CD4-positive, alpha-beta T cell treated with Interleukin-10 for 1 hour (primary cell): Measurements from ENCODE around the gene URB2.
"Not testable (repeated sequence)": the region's sequence is repeated elsewhere in the genome, so short reads cannot be mapped to it uniquely, and the experiment has no call there.

Experiments
- DNase-seq: peaks from one replicate; pipeline ENCODE4 v3.0.0-alpha.2; 2020

The URB2 gene

DNA sequence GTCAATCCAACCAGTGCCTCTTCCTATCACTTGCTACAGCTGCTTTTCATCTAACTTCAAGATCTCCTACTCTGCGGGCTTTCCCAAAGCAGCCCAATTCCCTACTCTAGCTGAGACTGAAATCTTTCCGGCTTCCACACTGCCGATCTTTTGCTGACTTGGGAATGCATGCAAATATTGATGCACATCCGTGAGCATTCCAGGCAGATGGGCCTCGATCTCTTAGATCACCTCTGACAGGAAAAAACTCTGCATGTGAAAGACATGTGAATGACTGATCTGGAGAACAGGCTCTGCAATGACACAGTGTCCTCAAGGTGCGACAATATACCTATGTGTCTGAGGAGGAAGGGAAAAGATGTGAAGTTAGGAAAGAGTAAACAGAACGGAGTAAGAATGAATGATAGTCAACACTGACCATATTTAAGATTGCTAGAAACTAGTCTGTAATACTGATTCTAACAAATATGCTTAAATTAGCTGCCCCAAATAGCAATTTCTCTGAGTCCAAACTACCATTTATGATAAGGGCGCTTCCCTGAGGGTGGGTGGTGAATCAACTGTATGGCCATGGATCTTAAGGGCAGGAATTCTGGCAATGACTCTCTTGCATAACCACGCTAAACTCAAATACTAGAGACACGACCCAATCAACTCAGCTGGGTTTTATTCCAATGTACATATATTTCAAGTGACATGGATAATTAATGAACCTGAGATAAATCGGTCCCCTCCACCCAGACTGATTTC, 8.5 kb upstream of the URB2 start:
- no peak for DNase-seq

DNA sequence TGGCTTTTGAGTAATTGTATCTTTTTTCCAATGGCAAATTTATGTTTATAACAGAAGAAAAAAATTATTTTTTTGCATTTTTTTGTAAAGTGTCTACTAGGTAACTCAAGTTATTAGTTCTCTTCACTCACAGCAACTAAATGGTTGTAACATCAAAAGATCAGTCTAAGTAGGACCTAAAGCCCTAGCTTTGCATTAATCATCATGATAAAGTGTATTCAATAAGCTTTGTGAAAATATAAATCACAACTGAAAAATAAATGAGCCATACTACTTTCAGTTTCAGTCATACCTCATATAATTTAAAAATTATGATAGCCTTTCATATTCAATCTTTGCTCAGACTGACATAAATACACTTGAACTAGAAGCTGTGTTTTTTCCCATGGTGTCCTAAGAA, 7.0 kb upstream of the URB2 start:
- DNase-seq: no peak

DNA sequence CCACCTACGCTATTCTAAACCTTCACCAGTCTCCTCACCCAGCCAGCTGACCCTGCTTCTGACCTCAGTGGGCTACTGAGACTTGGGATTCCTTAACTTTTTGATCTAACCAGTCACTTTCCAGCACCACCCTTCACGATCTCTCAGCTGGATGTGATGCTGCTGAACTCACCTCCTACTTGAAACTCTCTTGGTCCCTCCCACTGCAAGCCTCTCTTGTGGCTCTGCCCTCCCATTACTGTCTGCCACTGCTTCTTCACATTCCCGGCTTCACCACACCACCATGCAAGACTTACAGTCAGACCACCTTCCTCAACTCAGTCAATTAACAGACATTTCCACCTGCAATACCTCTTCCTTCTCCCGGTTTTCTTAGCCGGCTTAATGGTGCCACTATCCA, 6.4 kb upstream of the URB2 start:
- DNase-seq: no peak

DNA sequence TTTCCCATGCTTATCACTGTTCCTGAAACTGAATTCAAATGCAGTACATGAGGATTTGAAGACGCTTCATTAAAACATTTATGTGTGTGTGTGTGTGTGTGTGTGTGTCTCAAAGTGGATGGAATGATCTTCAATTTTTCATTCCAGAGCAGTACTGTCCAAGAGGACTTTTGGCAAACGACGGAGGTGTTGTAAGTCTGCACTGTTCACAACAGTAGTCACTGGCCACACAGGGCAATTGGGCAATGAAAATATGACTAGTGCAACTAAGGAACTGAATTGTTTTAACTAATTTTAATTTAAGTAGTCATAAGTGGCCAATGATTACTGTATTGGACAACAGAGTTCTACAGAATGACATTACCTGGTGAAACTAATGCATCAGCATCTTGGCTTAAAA, 5.2 kb upstream of the URB2 start:
- no peak for DNase-seq

DNA sequence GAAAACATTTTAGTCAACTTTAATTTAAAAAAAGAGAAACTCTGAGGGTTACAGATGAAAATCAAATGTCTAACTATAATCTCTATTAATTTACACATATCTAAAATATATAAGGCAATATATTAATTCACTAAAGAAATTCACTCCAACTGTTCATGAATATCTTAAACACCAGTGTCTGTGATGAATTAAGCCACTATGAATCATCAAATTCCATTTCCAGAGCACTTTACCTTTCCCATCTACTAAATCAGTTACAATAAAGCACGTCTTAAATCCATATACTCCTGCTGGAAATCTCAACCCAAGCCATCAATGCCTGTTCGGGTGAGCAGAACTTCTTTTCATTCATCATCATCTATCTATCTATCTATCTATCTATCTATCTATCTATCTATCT, 4.4 kb upstream of the URB2 start:
- no peak for DNase-seq

- not testable (repeated sequence) for DNase-seq
Measured at GRCh38 chr1:229622641-229623120, 3.4 kb upstream of the URB2 start.

GRCh38 chr1:229623225-229623624, 2.8 kb upstream of the URB2 start:
- no peak for DNase-seq

DNA sequence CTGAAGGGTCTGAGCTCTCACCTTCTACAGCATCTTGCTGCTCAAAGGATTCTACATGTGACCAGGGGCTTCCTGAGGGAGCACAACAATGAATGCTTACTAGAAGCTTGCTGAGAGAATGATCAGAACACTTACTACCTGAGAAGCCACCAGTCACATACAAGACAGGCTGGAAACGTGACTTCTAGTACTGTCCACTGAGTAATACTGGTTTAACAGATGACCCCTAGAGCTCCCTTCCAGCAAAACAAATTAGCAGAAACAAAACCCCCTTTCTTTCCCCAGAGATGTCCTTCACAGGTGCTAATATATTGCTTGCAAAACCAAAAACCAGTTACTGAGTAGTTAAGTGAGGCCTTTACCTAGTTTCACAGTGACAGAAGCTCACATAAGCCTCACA, 2.2 kb upstream of the URB2 start:
- no peak for DNase-seq

GRCh38 chr1:229624521-229625070, 1.5 kb upstream of the URB2 start:
- no peak for DNase-seq

GRCh38 chr1:229625071-229625914, 754 bp upstream of the URB2 start:
- DNase-seq: no peak

- DNase-seq: no peak
Measured at GRCh38 chr1:229627003-229627402, 956 bp downstream of the URB2 start.

GRCh38 chr1:229629261-229629660, 3.2 kb downstream of the URB2 start:
- DNase-seq: no peak

DNA sequence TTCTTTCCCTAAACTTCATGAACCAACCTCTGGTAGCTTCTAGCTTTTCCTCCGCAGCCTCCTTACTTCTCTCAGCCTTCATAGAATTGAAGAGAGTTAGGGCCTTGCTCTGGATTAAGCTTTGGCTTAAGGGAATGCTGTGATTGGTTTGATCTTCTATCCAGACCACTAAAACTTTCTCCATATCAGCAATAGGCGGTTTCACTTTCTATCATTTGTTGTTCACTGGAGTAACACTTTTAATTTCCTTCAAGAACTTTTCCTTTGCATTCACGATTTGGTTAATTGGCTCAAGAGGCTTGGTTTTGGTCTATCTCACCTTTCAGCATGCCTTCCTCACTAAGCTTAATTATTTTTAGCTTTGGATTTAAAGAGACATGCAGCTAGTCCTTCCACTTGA, 5.1 kb downstream of the URB2 start:
- no peak for DNase-seq

- DNase-seq: no peak
Measured at GRCh38 chr1:229631966-229632365, 5.9 kb downstream of the URB2 start.

- DNase-seq: no peak
Measured at GRCh38 chr1:229636042-229636441, 10.0 kb downstream of the URB2 start.

GRCh38 chr1:229637746-229638145, 11.7 kb downstream of the URB2 start:
- no peak for DNase-seq

GRCh38 chr1:229640455-229640854, 14.4 kb downstream of the URB2 start:
- DNase-seq: no peak

- DNase-seq: no peak
Measured at GRCh38 chr1:229641306-229641705, 15.3 kb downstream of the URB2 start.

GRCh38 chr1:229642376-229642775, 16.3 kb downstream of the URB2 start:
- DNase-seq: no peak

DNA sequence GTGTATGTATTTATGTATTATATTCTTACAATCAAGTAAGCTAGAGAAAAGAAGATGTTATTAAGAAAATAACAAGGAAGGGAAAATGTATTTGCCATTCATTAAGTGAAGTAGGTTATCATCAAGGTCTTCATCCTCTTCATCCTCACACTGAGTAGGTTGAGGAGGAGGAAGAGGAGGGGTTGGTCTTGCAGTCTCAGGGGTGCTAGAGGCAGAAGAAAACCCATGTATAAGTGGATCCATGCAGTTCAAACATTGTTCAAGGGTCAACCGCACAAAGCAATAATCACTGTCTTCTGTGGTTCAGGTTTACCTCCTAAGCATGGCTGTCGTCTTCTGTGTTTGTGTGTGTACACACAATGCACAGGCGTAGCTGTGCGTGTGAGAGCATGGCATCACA, 16.9 kb downstream of the URB2 start:
- no peak for DNase-seq

DNA sequence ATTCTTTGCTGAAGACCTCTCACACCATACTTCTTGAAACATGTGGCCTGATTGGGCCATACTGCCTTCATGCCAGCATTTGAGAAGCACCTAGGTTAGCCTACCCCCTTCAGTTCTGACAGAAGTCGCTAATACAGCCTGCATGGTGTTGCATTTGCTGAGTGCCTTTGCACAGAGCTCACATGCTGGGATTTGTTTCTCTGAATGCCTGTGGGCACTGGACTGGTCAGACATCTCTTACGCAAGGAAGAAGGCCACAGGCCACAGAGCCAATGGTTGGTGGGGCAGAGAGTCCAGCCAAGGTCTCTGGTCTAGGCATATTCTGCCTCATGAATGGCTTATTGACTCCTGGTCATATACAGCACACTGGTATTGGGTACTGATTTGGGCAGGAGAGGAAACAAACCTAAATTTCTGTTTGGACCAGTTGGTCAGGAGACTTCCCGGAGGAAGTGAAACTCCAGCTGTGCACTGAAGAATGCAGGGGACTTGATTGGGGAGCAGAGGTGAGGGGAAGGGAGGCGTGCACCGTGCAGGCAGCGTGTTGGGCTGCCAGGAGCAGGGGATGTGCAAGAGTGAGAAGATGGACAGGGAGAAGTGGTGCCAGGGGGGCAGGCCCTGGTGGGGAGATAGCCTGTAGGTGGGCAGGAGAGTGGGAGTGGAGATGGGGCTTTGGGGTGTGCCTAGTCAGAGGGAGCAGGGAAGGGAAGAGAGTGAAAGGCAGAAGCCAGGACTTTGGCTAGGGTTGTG, 18.1 kb downstream of the URB2 start:
- DNase-seq: no peak

DNA sequence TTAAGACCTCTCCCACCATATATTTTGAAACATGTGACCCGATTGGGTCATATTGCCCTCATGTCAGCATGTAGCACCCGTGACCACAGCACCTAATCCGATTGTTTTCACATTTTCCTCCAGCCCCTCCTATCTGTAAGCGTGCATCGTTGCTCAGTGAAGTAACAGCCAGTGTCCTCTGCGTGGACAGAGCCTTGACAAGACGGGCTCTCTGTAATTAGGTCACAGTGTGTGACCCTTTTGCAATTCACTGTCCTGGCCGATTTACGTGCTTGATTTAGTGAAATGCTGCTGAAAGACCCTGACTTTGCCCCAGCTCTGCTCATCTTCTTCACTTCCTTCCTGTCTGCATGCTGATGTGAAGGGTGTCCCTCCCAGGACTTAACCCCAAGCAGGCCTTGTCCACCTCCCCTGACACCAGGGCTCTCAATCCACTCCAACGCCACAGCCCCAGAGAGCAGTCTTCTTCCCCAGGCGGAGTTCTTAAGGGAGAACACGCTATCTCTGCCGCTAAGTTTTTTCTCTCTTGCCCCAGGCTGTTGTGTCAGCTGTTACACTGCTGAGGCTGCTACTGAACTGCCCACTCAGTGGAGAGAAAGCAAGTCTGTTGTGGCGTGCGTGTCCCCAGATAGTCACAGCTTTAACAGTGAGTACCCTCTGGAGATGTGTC, 19.4 kb downstream of the URB2 start:
- no peak for DNase-seq

GRCh38 chr1:229648406-229648805, 22.4 kb downstream of the URB2 start:
- no peak for DNase-seq
